GM12878 (cell line): Measurements from ENCODE around the gene SMIM22. TPM values are rescaled to one million over a fixed set of nuclear protein-coding genes. Genes with fewer than 3 reads are reported as not detected.

ENCODE experiments used
- ATAC-seq: fragments of 200-7000 bp; cut with Tn5 transposase; 3 replicates; pipeline ENCODE4 v1.9.1; 2020; ENCODE audit warnings: mild to moderate bottlenecking, moderate library complexity
- BruUV-seq: library from RNA; stranded (reverse); fragments of 400-500 nt; replicated peaks from 2 replicates; lab custom pipeline; 2021; lab: Mats Ljungman, UMichigan
- CTCF ChIA-PET: fragments of 300-600 bp; sonication (Branson Sonifier 250); formaldehyde crosslinking; extraction: SDS; loops from one replicate; lab custom pipeline; 2021; ENCODE audit warnings: inconsistent platforms; lab: Yijun Ruan, JAX
- POLR2A ChIA-PET: fragments of 350-600 bp; formaldehyde crosslinking; extraction: SDS; loops from one replicate; lab custom pipeline; 2021; ENCODE audit warnings: inconsistent platforms; lab: Charles Lee
- RAD21 ChIA-PET: fragments of 300-600 bp; sonication (Branson Sonifier 250); formaldehyde crosslinking; loops from one replicate; lab custom pipeline; 2023; ENCODE audit warnings: antibody characterized with exemption; ENCODE audit not compliant: unreplicated experiment; lab: Charles Lee
- SMC1A ChIA-PET: fragments of 300-600 bp; sonication (Branson Sonifier 250); formaldehyde crosslinking; loops from one replicate; lab custom pipeline; 2023; ENCODE audit not compliant: unreplicated experiment, uncharacterized antibody; lab: Charles Lee
- DNase-seq: peaks from one replicate; pipeline ENCODE4 v3.0.0-alpha.2; 2011; ENCODE audit warnings: low read depth, low spot score
- FAIRE-seq: peaks from 3 replicates; lab custom pipeline; 2011; peaks lifted over from hg19 to GRCh38; lab: Jason Lieb, UNC
- H2AFZ ChIP-seq: 2 replicates; pipeline ENCODE4 v1.6.0; 2011; ENCODE audit warnings: low read depth, low read length, control low read depth; ENCODE audit not compliant: control insufficient read depth
- H3K27ac ChIP-seq: 2 replicates; pipeline ENCODE4 v1.5.1; 2011; ENCODE audit warnings: control low read depth; ENCODE audit not compliant: control insufficient read depth, insufficient read depth
- H3K27me3 ChIP-seq, 2 experiments: replicated peaks in 1 of 2; 2 replicates each; pipeline versions ENCODE4 v1.6.0 to v1.6.1; 2011; ENCODE audit warnings: low read length in 1 of 2; ENCODE audit not compliant: control insufficient read depth in 2 of 2, insufficient read depth in 2 of 2
- H3K36me3 ChIP-seq, 2 experiments: 2 replicates each; pipeline ENCODE4 v1.5.1; 2011; ENCODE audit warnings: low read length in 1 of 2; ENCODE audit not compliant: control insufficient read depth in 2 of 2, insufficient read depth in 2 of 2
- H3K4me1 ChIP-seq: 2 replicates; pipeline ENCODE4 v1.6.1; 2011; ENCODE audit warnings: mild to moderate bottlenecking, low read length, moderate library complexity, mixed read lengths; ENCODE audit not compliant: control insufficient read depth, insufficient read depth
- H3K4me2 ChIP-seq: 2 replicates; pipeline ENCODE4 v1.6.0; 2011; ENCODE audit warnings: control low read depth; ENCODE audit not compliant: control insufficient read depth, insufficient read depth
- H3K4me3 ChIP-seq: fragments of 200-600 bp; sonication (generic); 2 replicates; pipeline ENCODE4 v1.5.1; 2016
- H3K79me2 ChIP-seq: 2 replicates; pipeline ENCODE4 v1.6.0; 2011; ENCODE audit warnings: low read length; ENCODE audit not compliant: control insufficient read depth, insufficient read depth
- H3K9ac ChIP-seq: 2 replicates; pipeline ENCODE4 v1.8.0; 2011; ENCODE audit warnings: low read length, control low read depth, mixed read lengths; ENCODE audit not compliant: control insufficient read depth, insufficient read depth
- H3K9me3 ChIP-seq: replicated peaks from 3 replicates; pipeline ENCODE4 v1.5.1; 2011; ENCODE audit warnings: mild to moderate bottlenecking, low read length; ENCODE audit not compliant: control insufficient read depth, insufficient read depth
- H4K20me1 ChIP-seq: 2 replicates; pipeline ENCODE4 v1.6.0; 2011; ENCODE audit not compliant: control insufficient read depth, insufficient read depth
- BHLHE40 ChIP-seq, 2 experiments: fragments of 450-650 bp in 1 of 2; IDR thresholded peaks; 2 replicates each; pipeline ENCODE4 v1.6.1; 2011 to 2017; ENCODE audit warnings: low read depth in 2 of 2, borderline replicate concordance in 1 of 2, improper control_type of control experiment in 1 of 2, low read length in 1 of 2, mild to moderate bottlenecking in 1 of 2
- BRCA1 ChIP-seq: IDR thresholded peaks from 2 replicates; pipeline ENCODE4 v1.6.1; 2011; ENCODE audit warnings: low read depth, low read length, improper control_type of control experiment
- CBX5 ChIP-seq: sonication (generic); IDR thresholded peaks from 2 replicates; pipeline ENCODE4 v1.6.1; 2016; ENCODE audit warnings: low read depth, moderate library complexity, mild to moderate bottlenecking, inconsistent platforms
- CEBPZ ChIP-seq: fragments of 150-350 bp; IDR thresholded peaks from 2 replicates; pipeline ENCODE4 v1.6.1; 2016; ENCODE audit warnings: low read depth, low read length
- EGR1 ChIP-seq, 2 experiments: IDR thresholded peaks; 1 replicate in 1 of 2; 2 replicates in 1 of 2; pipeline ENCODE4 v1.6.1; 2011 to 2012; ENCODE audit warnings: low read depth in 2 of 2, low read length in 2 of 2, borderline replicate concordance in 1 of 2, mild to moderate bottlenecking in 1 of 2, moderate library complexity in 1 of 2
- KAT2A ChIP-seq: conservative IDR thresholded peaks from 2 replicates; pipeline ENCODE4 v1.6.1; 2011; ENCODE audit warnings: low read depth, low read length; ENCODE audit not compliant: control insufficient read depth
- RBBP5 ChIP-seq: fragments of 200-600 bp; sonication (generic); conservative IDR thresholded peaks from 2 replicates; pipeline ENCODE4 v1.6.1; 2016
- STAT3 ChIP-seq: IDR thresholded peaks from 2 replicates; pipeline ENCODE4 v1.6.1; 2011; ENCODE audit warnings: low read depth, low read length, improper control_type of control experiment
- TARDBP ChIP-seq: IDR thresholded peaks from 2 replicates; pipeline ENCODE4 v1.6.1; 2016; ENCODE audit warnings: borderline replicate concordance
- WGBS: methylation state at CpG from one replicate; pipeline ENCODE4 v1.1.6; 2016; ENCODE audit warnings: low lambda C conversion rate; ENCODE audit not compliant: insufficient replicate concordance, insufficient coverage; ENCODE audit errors: missing lambda C conversion rate; 5-methylcytosine and 5-hydroxymethylcytosine counted together
- in situ Hi-C: fragments of 300-500 bp; cut with MboI; formaldehyde crosslinking; loops from 9 replicates; pipeline ENCODE4 v1.14.3; 2018; ENCODE audit warnings: mixed read lengths
- intact Hi-C: fragments of 100-400 bp; cut with micrococcal nuclease; formaldehyde crosslinking; loops from one replicate; pipeline ENCODE4 v1.14.2; 2022; ENCODE audit not compliant: unreplicated experiment
- polyA plus RNA-seq, 11 experiments: library from polyadenylated mRNA; depleted of rRNA in 4 of 11; unstranded in 6 of 11; stranded (reverse) in 5 of 11; fragments of >200 nt; fragmentation: Nextera tagmentation in 4 of 11; fragmentation: Illumina TruSeq in 1 of 11; extraction: Ambion mirVana in 4 of 11; extraction: Trizol in 1 of 11; gene quantifications; 1 replicate in 1 of 11; 2 replicates in 10 of 11; pipeline versions ENCODE4 v1.2.1 to v1.2.3, GENCODE V29; 2011 to 2016; ENCODE audit warnings: inconsistent platforms in 2 of 11, missing spikeins in 2 of 11, low read depth in 1 of 11
- total RNA-seq, 4 experiments: library from RNA; depleted of rRNA in 3 of 4; stranded (reverse); fragments of >200 nt in 3 of 4; fragmentation: Illumina TruSeq in 1 of 4; extraction: Trizol in 1 of 4; gene quantifications; 2 replicates each; pipeline versions ENCODE4 v1.2.1 to v1.2.3, GENCODE V29; 2013 to 2021
- TF ChIP-seq, protein P1 (sequence below): IDR thresholded peaks from 2 replicates; pipeline ENCODE4 v1.6.1; 2012; ENCODE audit warnings: low read length, inconsistent platforms

The SMIM22 gene
- total and polyA plus RNA-seq, 10 of the 15 experiments (the other 5 are each of a cell fraction or from before 2014, with no cell fraction given) = 0.83 TPM; not detected in 9

DNA sequence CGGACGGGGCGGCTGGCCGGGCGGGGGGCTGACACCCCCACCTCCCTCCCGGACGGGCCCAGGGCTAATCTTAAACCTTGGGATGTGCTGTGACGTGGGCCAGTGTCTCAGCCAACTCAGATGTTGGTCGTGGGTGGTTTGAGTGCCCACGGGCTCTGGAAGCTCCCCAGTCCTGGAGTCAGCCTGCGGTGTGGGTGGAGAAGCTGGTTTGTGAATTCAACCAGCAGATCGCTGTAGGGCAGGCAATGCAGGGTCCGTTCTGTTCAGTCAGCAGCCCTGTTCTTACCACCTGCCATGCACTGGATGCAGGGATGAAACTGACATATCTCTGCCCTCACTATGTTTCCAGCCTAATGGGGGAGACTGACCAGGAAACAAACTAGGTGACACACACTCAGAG is 20.2 kb upstream of the SMIM22 start:
- DNase-seq (no peak), ATAC-seq (no peak), FAIRE-seq (no peak)
- ChIA-PET RAD21 (no interaction called here), CTCF (no interaction called here), SMC1A (no interaction called here), POLR2A (no interaction called here)
- no peak overlapping the region for H3K4me3 ChIP-seq
- no peaks in the 10 kb centered on the region for H3K36me3 ChIP-seq
- 31% methylated on average over 6 of the region's 13 CpGs for WGBS
- no peaks in the 10 kb centered on the region for H3K4me1 ChIP-seq
- in situ Hi-C loops = no loop called here
- no peak overlapping the region for H3K4me2 ChIP-seq
- H3K27me3 ChIP-seq = no peaks in the 10 kb centered on the region
- H3K9me3 ChIP-seq = no peaks in the 10 kb centered on the region
- no peak overlapping the region for H3K27ac ChIP-seq
- no peak for TF ChIP-seq BRCA1
- no peak for TF ChIP-seq KAT2A
- no peak for TF ChIP-seq STAT3
- intact Hi-C loops = no loop called here
- H3K9ac ChIP-seq = no peak overlapping the region
- no peaks in the 10 kb centered on the region for H4K20me1 ChIP-seq
- H2AFZ ChIP-seq = no peak overlapping the region
- BruUV-seq = no TSS peak
- H3K79me2 ChIP-seq = no peaks in the 10 kb centered on the region

DNA sequence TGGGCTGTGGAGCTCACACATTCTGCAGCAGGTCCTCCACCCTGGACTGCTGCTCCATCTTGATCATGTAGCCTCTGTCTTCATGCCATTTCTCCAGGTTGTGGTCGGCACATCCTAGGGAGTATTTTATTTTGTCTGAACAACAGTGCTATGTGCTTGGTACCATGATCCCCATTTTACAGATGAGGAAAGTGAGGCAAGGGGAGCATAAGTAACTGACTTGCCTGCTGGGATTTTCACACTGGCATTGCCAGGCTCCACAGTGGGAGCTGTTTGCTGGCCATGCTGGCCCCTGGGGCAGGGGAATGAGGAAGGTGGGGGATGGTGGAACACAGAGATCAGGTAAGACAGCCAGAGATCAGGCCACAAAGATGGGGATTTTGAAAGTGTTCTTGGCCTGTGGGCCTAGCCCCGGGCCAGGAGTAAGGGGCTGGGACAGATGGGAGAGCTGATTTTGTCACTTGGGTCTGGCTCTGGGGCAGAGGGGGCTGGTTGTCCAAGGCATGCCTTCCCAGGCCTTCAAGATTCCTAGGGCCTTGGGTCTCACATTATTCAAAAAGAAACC is 18.9 kb upstream of the SMIM22 start:
- no peak overlapping the region for H3K4me3 ChIP-seq
- H3K4me1 ChIP-seq = no peaks in the 10 kb centered on the region
- in situ Hi-C loops = no loop called here
- ATAC-seq (no peak), DNase-seq (no peak), FAIRE-seq (no peak)
- H3K27ac ChIP-seq = no peak overlapping the region
- H3K9me3 ChIP-seq = no peaks in the 10 kb centered on the region
- no peak overlapping the region for H3K4me2 ChIP-seq
- H3K27me3 ChIP-seq = no peaks in the 10 kb centered on the region
- ChIA-PET POLR2A (no interaction called here), RAD21 (no interaction called here), CTCF (no interaction called here), SMC1A (no interaction called here)
- H3K79me2 ChIP-seq = no peaks in the 10 kb centered on the region
- no peaks in the 10 kb centered on the region for H3K36me3 ChIP-seq
- BruUV-seq = no TSS peak
- intact Hi-C loops = no loop called here
- H2AFZ ChIP-seq = no peak overlapping the region
- 7% methylated on average over 2 of the region's 2 CpGs for WGBS
- H4K20me1 ChIP-seq = no peaks in the 10 kb centered on the region
- H3K9ac ChIP-seq = no peak overlapping the region
- TF ChIP-seq BHLHE40 (IDR thresholded peaks at IDR 0.05; ENCODE audit: borderline replicate concordance in 1 of 2, low read depth in 2 of 2, low read length in 1 of 2) (no peak), CEBPZ (no peak), CBX5 (no peak), TARDBP (no peak), RBBP5 (no peak), EGR1 (IDR thresholded peaks at IDR 0.05; ENCODE audit: borderline replicate concordance in 1 of 2, low read depth in 2 of 2, low read length in 2 of 2) (no peak)
- TF ChIP-seq, protein P1, sequence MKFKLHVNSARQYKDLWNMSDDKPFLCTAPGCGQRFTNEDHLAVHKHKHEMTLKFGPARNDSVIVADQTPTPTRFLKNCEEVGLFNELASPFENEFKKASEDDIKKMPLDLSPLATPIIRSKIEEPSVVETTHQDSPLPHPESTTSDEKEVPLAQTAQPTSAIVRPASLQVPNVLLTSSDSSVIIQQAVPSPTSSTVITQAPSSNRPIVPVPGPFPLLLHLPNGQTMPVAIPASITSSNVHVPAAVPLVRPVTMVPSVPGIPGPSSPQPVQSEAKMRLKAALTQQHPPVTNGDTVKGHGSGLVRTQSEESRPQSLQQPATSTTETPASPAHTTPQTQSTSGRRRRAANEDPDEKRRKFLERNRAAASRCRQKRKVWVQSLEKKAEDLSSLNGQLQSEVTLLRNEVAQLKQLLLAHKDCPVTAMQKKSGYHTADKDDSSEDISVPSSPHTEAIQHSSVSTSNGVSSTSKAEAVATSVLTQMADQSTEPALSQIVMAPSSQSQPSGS = no peak
